Mammary epithelial cell (primary cell): ENCODE results near the gene IVL.

Source experiments
- EZH2 ChIP-seq: IDR thresholded peaks from 2 replicates; pipeline ENCODE4 v1.6.1; 2012; ENCODE audit warnings: low read length, inconsistent platforms, borderline replicate concordance
- TF ChIP-seq, protein P1 (sequence below), 2 donors: IDR thresholded peaks in 1 of 2; conservative IDR thresholded peaks in 1 of 2; 2 replicates each; pipeline ENCODE4 v1.5.1; 2011 to 2012; ENCODE audit warnings: inconsistent platforms in 2 of 2, low read length in 2 of 2, mild to moderate bottlenecking in 2 of 2, control low read depth in 1 of 2, low read depth in 1 of 2; ENCODE audit not compliant: insufficient read depth in 1 of 2; ENCODE audit errors: extremely low read depth in 1 of 2

DNA sequence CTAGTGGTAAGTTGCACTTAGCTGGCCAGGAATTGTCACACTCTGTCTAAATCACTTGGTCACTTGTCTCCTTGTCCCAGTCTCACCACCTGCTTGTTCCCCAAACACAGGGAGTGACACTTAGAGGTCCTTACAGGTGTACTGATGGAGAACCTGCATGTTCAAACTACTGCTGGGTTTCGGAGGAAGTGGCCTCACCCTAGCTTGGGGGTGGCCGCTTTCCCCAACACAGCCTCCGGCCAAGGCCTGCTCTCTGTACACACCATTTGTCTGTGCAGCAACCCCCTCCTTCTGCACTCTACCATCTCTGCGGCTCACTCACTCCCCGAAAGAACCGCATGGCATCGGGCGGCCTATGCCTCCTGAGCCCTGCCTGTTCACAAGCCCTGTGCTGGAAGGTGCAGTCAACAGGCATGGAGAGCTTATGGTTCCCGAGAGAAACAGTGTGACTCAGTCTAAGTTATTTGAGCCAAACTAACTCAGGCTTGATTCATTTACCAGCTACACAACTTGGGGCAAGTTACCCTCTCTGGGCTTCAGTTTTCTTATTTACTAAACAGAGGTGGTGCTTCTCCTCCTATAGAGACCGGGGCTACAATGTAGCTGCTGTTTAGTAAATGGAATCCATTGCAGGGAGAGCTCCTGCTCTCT, 51.6 kb downstream of the IVL start:
- TF ChIP-seq, protein P1, sequence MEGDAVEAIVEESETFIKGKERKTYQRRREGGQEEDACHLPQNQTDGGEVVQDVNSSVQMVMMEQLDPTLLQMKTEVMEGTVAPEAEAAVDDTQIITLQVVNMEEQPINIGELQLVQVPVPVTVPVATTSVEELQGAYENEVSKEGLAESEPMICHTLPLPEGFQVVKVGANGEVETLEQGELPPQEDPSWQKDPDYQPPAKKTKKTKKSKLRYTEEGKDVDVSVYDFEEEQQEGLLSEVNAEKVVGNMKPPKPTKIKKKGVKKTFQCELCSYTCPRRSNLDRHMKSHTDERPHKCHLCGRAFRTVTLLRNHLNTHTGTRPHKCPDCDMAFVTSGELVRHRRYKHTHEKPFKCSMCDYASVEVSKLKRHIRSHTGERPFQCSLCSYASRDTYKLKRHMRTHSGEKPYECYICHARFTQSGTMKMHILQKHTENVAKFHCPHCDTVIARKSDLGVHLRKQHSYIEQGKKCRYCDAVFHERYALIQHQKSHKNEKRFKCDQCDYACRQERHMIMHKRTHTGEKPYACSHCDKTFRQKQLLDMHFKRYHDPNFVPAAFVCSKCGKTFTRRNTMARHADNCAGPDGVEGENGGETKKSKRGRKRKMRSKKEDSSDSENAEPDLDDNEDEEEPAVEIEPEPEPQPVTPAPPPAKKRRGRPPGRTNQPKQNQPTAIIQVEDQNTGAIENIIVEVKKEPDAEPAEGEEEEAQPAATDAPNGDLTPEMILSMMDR (conservative IDR thresholded peaks at IDR 0.05 in 1 of 2, IDR thresholded peaks at IDR 0.05 in 1 of 2; ENCODE audit: extremely low read depth in 1 of 2, insufficient read depth in 1 of 2, low read depth in 1 of 2, low read length in 2 of 2), result no peak
- TF ChIP-seq EZH2, result no peak
